Lung (tissue), 12 donors: ENCODE measurements around the gene TLR6. TPM values are rescaled to one million over a fixed set of nuclear protein-coding genes. Genes with fewer than 3 reads are reported as not detected.

Experiments used
- ATAC-seq: fragments of 200-7000 bp; cut with Tn5 transposase; one replicate; pipeline ENCODE4 v1.9.1; 2020; ENCODE audit warnings: moderate number of reproducible peaks; ENCODE audit not compliant: insufficient read depth, low FRiP score
- DNase-seq, 3 donors: peaks; one replicate each; pipeline ENCODE4 v3.0.0-alpha.2; 2013 to 2017
- H3K27ac ChIP-seq, 2 donors: one replicate each; pipeline ENCODE4 v1.5.1; 2013; ENCODE audit warnings: mild to moderate bottlenecking in 2 of 2, moderate library complexity in 2 of 2, control low read depth in 1 of 2, inconsistent platforms in 1 of 2, low read depth in 1 of 2, low read length in 1 of 2
- H3K27me3 ChIP-seq, 3 donors: one replicate each; pipeline ENCODE4 v1.5.1; 2013; ENCODE audit warnings: low read length in 2 of 3; ENCODE audit not compliant: control insufficient read depth in 3 of 3, insufficient read depth in 3 of 3
- H3K36me3 ChIP-seq, 4 donors: one replicate each; pipeline ENCODE4 v1.5.1; 2013; ENCODE audit warnings: low read length in 4 of 4, mild to moderate bottlenecking in 1 of 4, moderate library complexity in 1 of 4; ENCODE audit not compliant: control insufficient read depth in 4 of 4, insufficient read depth in 4 of 4
- H3K4me1 ChIP-seq, 5 donors: one replicate each; pipeline ENCODE4 v1.5.1; 2013; ENCODE audit warnings: low read length in 5 of 5, mild to moderate bottlenecking in 2 of 5, moderate library complexity in 1 of 5; ENCODE audit not compliant: control insufficient read depth in 5 of 5, insufficient read depth in 5 of 5
- H3K4me3 ChIP-seq: one replicate; pipeline ENCODE4 v1.5.1; 2013; ENCODE audit warnings: mild to moderate bottlenecking, control low read depth, moderate library complexity
- H3K9ac ChIP-seq, 2 donors: one replicate each; pipeline ENCODE4 v1.5.1; 2013; ENCODE audit warnings: low read length in 2 of 2, control low read depth in 1 of 2; ENCODE audit not compliant: insufficient read depth in 1 of 2
- H3K9me3 ChIP-seq, 4 donors: one replicate each; pipeline ENCODE4 v1.5.1; 2013; ENCODE audit warnings: low read length in 3 of 4, mild to moderate bottlenecking in 1 of 4, moderate library complexity in 1 of 4; ENCODE audit not compliant: control insufficient read depth in 4 of 4, insufficient read depth in 3 of 4
- WGBS, 2 donors: extraction: QIAGEN DNeasy Blood & Tissue Kit; methylation state at CpG; one replicate each; pipeline ENCODE4 v1.1.7; 2013; 5-methylcytosine and 5-hydroxymethylcytosine counted together
- polyA plus RNA-seq, 2 donors: library from polyadenylated mRNA; stranded (reverse); fragments of 200-250 nt; gene quantifications; one replicate each; pipeline ENCODE4 v1.2.1, GENCODE V29; 2013
- total RNA-seq, 2 donors: library from RNA; depleted of rRNA in 1 of 2; stranded (reverse); fragments of >200 nt in 1 of 2; gene quantifications; one replicate each; pipeline ENCODE4 v1.2.1, GENCODE V29; 2014 to 2021
- TF ChIP-seq, protein P1 (sequence below): IDR thresholded peaks from 2 replicates; pipeline ENCODE4 v1.5.1; 2012; ENCODE audit warnings: mild to moderate bottlenecking; ENCODE audit errors: control extremely low read depth, extremely low read depth
- donor health status: control.
- donor health status: control.
- donor health status: Bipolar disorder and iron deficiency.
- donor health status: healthy.
- donor health status: DM: yes; HTN: yes; CAD: no.

TLR6 gene
- total and polyA plus RNA-seq, 4 donors, result 0.53 to 6.3 (median 5.0) TPM

DNA sequence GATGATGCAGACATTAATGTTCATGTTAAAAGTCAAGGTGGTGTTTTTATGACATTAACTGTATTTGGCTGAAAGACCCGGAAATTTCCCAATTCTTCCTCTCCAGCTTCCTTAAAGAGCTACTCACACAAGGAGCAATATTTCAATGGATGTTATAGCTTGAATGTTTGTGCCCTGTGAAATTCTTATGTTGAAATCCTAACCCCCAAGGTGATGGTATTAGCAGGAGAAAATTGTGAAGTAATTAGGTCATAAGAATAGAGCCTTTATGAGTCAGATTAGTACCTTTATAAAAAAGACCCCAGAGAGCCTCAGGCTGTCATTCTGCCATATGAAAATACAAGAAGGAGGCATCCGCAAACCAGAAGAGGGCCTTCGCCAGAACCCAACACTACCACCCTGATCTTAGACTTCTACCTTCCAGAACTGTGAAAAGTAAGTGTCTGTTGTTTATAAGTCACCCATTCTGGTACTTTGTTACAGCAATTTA is 55.6 kb downstream of the TLR6 start:
- WGBS, 2 donors, result 57 to 91% methylated on average over 3 of the region's 3 CpGs
- TF ChIP-seq, protein P1, sequence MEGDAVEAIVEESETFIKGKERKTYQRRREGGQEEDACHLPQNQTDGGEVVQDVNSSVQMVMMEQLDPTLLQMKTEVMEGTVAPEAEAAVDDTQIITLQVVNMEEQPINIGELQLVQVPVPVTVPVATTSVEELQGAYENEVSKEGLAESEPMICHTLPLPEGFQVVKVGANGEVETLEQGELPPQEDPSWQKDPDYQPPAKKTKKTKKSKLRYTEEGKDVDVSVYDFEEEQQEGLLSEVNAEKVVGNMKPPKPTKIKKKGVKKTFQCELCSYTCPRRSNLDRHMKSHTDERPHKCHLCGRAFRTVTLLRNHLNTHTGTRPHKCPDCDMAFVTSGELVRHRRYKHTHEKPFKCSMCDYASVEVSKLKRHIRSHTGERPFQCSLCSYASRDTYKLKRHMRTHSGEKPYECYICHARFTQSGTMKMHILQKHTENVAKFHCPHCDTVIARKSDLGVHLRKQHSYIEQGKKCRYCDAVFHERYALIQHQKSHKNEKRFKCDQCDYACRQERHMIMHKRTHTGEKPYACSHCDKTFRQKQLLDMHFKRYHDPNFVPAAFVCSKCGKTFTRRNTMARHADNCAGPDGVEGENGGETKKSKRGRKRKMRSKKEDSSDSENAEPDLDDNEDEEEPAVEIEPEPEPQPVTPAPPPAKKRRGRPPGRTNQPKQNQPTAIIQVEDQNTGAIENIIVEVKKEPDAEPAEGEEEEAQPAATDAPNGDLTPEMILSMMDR, result no peak
- Histone ChIP-seq H3K27ac (no peak overlapping the region), H3K9ac (no peak overlapping the region), H3K4me1 (peaks cover 0 to 5% (median 0%) of the 10 kb centered on the region in 5 donors), H3K9me3 (peaks cover 0 to 2% (median 0%) of the 10 kb centered on the region in 4 donors), H3K27me3 (no peaks in the 10 kb centered on the region), H3K4me3 (no peak overlapping the region), H3K36me3 (peaks cover 0 to 5% (median 3%) of the 10 kb centered on the region in 4 donors)
- ATAC-seq (no peak), DNase-seq (no peak)

DNA sequence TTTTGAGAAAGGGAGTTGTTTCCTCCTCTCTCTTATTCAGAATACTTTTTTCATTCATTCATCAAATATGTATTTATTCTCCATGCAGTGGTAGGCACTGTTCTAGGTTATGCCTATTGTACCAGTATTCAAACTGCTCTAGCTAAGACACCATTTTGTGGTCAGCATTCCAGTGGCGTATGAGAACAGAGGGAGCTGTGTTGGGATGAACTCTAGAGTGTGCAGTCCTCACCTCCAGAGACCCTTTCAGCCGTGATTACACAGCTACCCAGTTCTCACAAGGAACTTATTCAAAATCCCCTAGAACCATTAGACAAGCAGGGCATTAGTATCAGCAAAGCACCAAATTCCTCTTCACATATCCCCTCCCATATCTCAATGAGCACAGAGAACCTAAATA is 56.3 kb downstream of the TLR6 start:
- 82 to 92% methylated on average over 2 of the region's 2 CpGs for WGBS, 2 donors
- no peak overlapping the region for H3K9ac ChIP-seq
- H3K4me1 ChIP-seq, result peaks cover 0 to 5% (median 0%) of the 10 kb centered on the region in 5 donors
- H3K36me3 ChIP-seq, result peaks cover 0 to 5% (median 3%) of the 10 kb centered on the region in 4 donors
- H3K27ac ChIP-seq, result no peak overlapping the region
- no peak for DNase-seq
- H3K4me3 ChIP-seq, result no peak overlapping the region
- H3K27me3 ChIP-seq, result no peaks in the 10 kb centered on the region
- H3K9me3 ChIP-seq, result peaks cover 0 to 2% (median 0%) of the 10 kb centered on the region in 4 donors
- ATAC-seq, result no peak
- TF ChIP-seq, protein P1, result no peak

DNA sequence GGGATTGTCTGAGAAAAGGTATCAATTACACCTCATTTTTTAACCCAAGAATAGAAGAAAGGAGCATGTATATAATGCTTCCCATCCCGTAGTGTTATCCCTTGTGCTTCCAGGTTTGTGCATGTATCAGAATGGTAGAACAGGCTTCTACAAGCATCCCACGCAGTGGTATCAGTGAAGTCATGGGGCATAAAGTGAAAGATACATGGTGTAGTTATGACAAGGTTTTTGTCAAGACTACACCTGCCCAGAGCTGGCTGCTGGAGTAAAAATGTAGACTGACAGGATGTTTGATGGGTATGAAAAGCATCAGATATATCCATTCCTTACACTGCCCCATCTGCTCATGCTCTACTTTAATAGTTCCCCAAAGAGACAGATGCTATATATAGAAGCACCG is 61.5 kb downstream of the TLR6 start:
- TF ChIP-seq, protein P1, result no peak
- no peak for DNase-seq
- H3K4me3 ChIP-seq, result no peak overlapping the region
- no peaks in the 10 kb centered on the region for H3K27me3 ChIP-seq
- peaks cover 0 to 3% (median 2%) of the 10 kb centered on the region in 4 donors for H3K36me3 ChIP-seq
- no peaks in the 10 kb centered on the region for H3K9me3 ChIP-seq
- no peak for ATAC-seq
- 92 to 93% methylated on average over 3 of the region's 3 CpGs for WGBS, 2 donors
- no peak overlapping the region for H3K9ac ChIP-seq
- no peaks in the 10 kb centered on the region for H3K4me1 ChIP-seq
- H3K27ac ChIP-seq, result no peak overlapping the region

DNA sequence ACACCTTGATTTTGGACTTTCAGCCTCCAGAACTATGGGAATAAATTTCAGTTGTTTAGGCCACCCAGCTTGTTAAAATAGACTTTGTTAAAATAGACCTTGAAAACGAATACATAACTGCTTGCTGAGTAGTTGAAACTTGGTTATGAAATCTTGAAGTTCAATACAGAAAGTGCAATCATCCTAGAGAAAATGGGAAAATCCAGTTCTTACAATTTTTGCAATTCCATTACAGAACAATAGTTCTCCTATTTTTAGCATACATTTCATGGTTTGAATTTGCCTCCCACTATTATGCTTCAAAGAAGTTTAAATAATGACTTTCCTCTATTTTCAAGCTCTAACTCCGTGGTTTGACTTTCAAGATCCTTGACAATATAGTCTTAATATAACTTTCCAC is 62.6 kb downstream of the TLR6 start:
- no peak overlapping the region for H3K27ac ChIP-seq
- H3K9ac ChIP-seq, result no peak overlapping the region
- WGBS, 2 donors, result 72 to 73% methylated on average over 2 of the region's 2 CpGs
- no peaks in the 10 kb centered on the region for H3K9me3 ChIP-seq
- TF ChIP-seq, protein P1, result no peak
- H3K27me3 ChIP-seq, result no peaks in the 10 kb centered on the region
- ATAC-seq (no peak), DNase-seq (no peak)
- peaks cover 0 to 2% (median 0%) of the 10 kb centered on the region in 4 donors for H3K36me3 ChIP-seq
- no peaks in the 10 kb centered on the region for H3K4me1 ChIP-seq
- no peak overlapping the region for H3K4me3 ChIP-seq
